ENCODE data around the gene DEPDC1B.
"Not testable (repeated sequence)": the region's sequence is repeated elsewhere in the genome, so short reads cannot be mapped to it uniquely, and the experiment has no call there.

DEPDC1B gene

GRCh38 chr5:60583616-60584015 is 116.3 kb downstream of the DEPDC1B start:
- no peak for DNase-seq (ENCODE audit: low read depth)

GRCh38 chr5:60578315-60578714 is 121.7 kb downstream of the DEPDC1B start:
- no peak for DNase-seq (ENCODE audit: low read depth)

GRCh38 chr5:60577116-60577515 is 122.8 kb downstream of the DEPDC1B start:
- DNase-seq (ENCODE audit: low read depth), result no peak

- no peak for DNase-seq (ENCODE audit: low read depth)
Observed at GRCh38 chr5:60576425-60576824, 123.5 kb downstream of the DEPDC1B start.

- DNase-seq (ENCODE audit: low read depth), result no peak
Observed at GRCh38 chr5:60568646-60569045, 131.3 kb downstream of the DEPDC1B start.

- DNase-seq (ENCODE audit: low read depth), result no peak
Observed at GRCh38 chr5:60563696-60564324, 136.2 kb downstream of the DEPDC1B start.

- DNase-seq (ENCODE audit: low read depth), result not testable (repeated sequence)
Observed at GRCh38 chr5:60553291-60553690, 146.7 kb downstream of the DEPDC1B start.

- DNase-seq (ENCODE audit: low read depth), result no peak
Observed at GRCh38 chr5:60551829-60552228, 148.1 kb downstream of the DEPDC1B start.

- no peak for DNase-seq (ENCODE audit: low read depth)
Observed at GRCh38 chr5:60551250-60551649, 148.7 kb downstream of the DEPDC1B start.

GRCh38 chr5:60550311-60550710 is 149.7 kb downstream of the DEPDC1B start:
- DNase-seq (ENCODE audit: low read depth), result no peak

GRCh38 chr5:60549841-60550240 is 150.1 kb downstream of the DEPDC1B start:
- no peak for DNase-seq (ENCODE audit: low read depth)
